H9 (cell line): ENCODE results near the gene CNNM3. TPM values are rescaled to one million over a fixed set of nuclear protein-coding genes. Genes with fewer than 3 reads are reported as not detected.
A peak's percentile ranks its signal among the peaks of the same experiment; 100 is the strongest.

Experiments
- DNase-seq: peaks from one replicate; pipeline ENCODE4 v3.0.0-alpha.2; 2017
- H2AFZ ChIP-seq: one replicate; pipeline ENCODE4 v1.6.1; 2013; ENCODE audit warnings: mild to moderate bottlenecking, low read length, control low read depth, moderate library complexity
- H2AK5ac ChIP-seq: 2 replicates; pipeline ENCODE4 v1.6.1; 2013; ENCODE audit warnings: low read length, control low read depth, mixed read lengths; ENCODE audit not compliant: insufficient read length
- H2BK120ac ChIP-seq: one replicate; pipeline ENCODE4 v1.6.1; 2013; ENCODE audit warnings: low read depth, mild to moderate bottlenecking, low read length, control low read depth, inconsistent platforms; ENCODE audit not compliant: poor library complexity, severe bottlenecking
- H2BK12ac ChIP-seq: 2 replicates; pipeline ENCODE4 v1.6.1; 2013; ENCODE audit warnings: low read length, control low read depth, mixed read lengths, low read depth; ENCODE audit not compliant: insufficient read length
- H2BK15ac ChIP-seq: 2 replicates; pipeline ENCODE4 v1.6.1; 2013; ENCODE audit warnings: low read depth, low read length, control low read depth
- H2BK20ac ChIP-seq: one replicate; pipeline ENCODE4 v1.6.1; 2013; ENCODE audit warnings: low read depth, mild to moderate bottlenecking, low read length, control low read depth, inconsistent platforms; ENCODE audit not compliant: poor library complexity, severe bottlenecking
- H2BK5ac ChIP-seq: 2 replicates; pipeline ENCODE4 v1.6.1; 2013; ENCODE audit warnings: low read length, control low read depth, mixed read lengths; ENCODE audit not compliant: insufficient read length
- H3K14ac ChIP-seq: 2 replicates; pipeline ENCODE4 v1.6.1; 2013; ENCODE audit warnings: low read length, control low read depth; ENCODE audit not compliant: insufficient read depth
- H3K18ac ChIP-seq: 2 replicates; pipeline ENCODE4 v1.6.1; 2013; ENCODE audit warnings: low read depth, mild to moderate bottlenecking, mixed read lengths, low read length, control low read depth; ENCODE audit not compliant: insufficient read length
- H3K23ac ChIP-seq: 2 replicates; pipeline ENCODE4 v1.6.1; 2013; ENCODE audit warnings: low read length, control low read depth, mixed read lengths, low read depth; ENCODE audit not compliant: insufficient read length
- H3K23me2 ChIP-seq: 2 replicates; pipeline ENCODE4 v1.6.1; 2013; ENCODE audit warnings: low read depth, mild to moderate bottlenecking, mixed read lengths, low read length, control low read depth; ENCODE audit not compliant: insufficient read length, poor library complexity, severe bottlenecking
- H3K27ac ChIP-seq: 2 replicates; pipeline ENCODE4 v1.5.1; 2013; ENCODE audit warnings: low read length, control low read depth, mixed read lengths, low read depth; ENCODE audit not compliant: insufficient read length
- H3K27me3 ChIP-seq: 2 replicates; pipeline ENCODE4 v1.6.1; 2013; ENCODE audit warnings: low read length, control low read depth, inconsistent platforms; ENCODE audit not compliant: insufficient read depth
- H3K4ac ChIP-seq: 2 replicates; pipeline ENCODE4 v1.6.1; 2013; ENCODE audit warnings: low read depth, mild to moderate bottlenecking, control low read depth, inconsistent platforms, low read length, moderate library complexity
- H3K4me1 ChIP-seq: 2 replicates; pipeline ENCODE4 v1.6.1; 2013; ENCODE audit warnings: low read length, control low read depth, inconsistent platforms; ENCODE audit not compliant: insufficient read depth
- H3K4me2 ChIP-seq: 2 replicates; pipeline ENCODE4 v1.6.1; 2013; ENCODE audit warnings: low read length, control low read depth, mixed read lengths; ENCODE audit not compliant: insufficient read length, insufficient read depth
- H3K56ac ChIP-seq: 2 replicates; pipeline ENCODE4 v1.6.1; 2013; ENCODE audit warnings: low read depth, mild to moderate bottlenecking, mixed read lengths, low read length, control low read depth; ENCODE audit not compliant: insufficient read length
- H3K79me1 ChIP-seq: 2 replicates; pipeline ENCODE4 v1.6.1; 2013; ENCODE audit warnings: low read depth, mild to moderate bottlenecking, moderate library complexity, low read length, control low read depth, inconsistent platforms; ENCODE audit not compliant: insufficient read depth, poor library complexity, severe bottlenecking
- H3K79me2 ChIP-seq: 2 replicates; pipeline ENCODE4 v1.6.1; 2013; ENCODE audit warnings: low read length, control low read depth, inconsistent platforms; ENCODE audit not compliant: insufficient read depth
- H3K9ac ChIP-seq: 2 replicates; pipeline ENCODE4 v1.6.1; 2013; ENCODE audit warnings: low read length, control low read depth, mixed read lengths; ENCODE audit not compliant: insufficient read length; ENCODE audit errors: extremely low read depth
- H3K9me3 ChIP-seq: one replicate; pipeline ENCODE4 v1.6.1; 2013; ENCODE audit warnings: low read depth, low read length, inconsistent platforms; ENCODE audit not compliant: control insufficient read depth
- H3T11ph ChIP-seq: one replicate; pipeline ENCODE4 v1.6.1; 2013; ENCODE audit warnings: mild to moderate bottlenecking, low read length, control low read depth, inconsistent platforms
- H4K20me1 ChIP-seq: one replicate; pipeline ENCODE4 v1.6.1; 2013; ENCODE audit not compliant: control insufficient read depth, insufficient read length, insufficient read depth
- H4K5ac ChIP-seq: 2 replicates; pipeline ENCODE4 v1.6.1; 2013; ENCODE audit warnings: low read depth, mild to moderate bottlenecking, mixed read lengths, low read length, control low read depth; ENCODE audit not compliant: insufficient read length
- H4K8ac ChIP-seq: replicated peaks from 2 replicates; pipeline ENCODE4 v1.6.1; 2013; ENCODE audit warnings: low read length, control low read depth, mixed read lengths, low read depth; ENCODE audit not compliant: insufficient read length
- H4K91ac ChIP-seq: 2 replicates; pipeline ENCODE4 v1.6.1; 2013; ENCODE audit warnings: low read depth, mild to moderate bottlenecking, moderate library complexity, mixed read lengths, low read length, control low read depth; ENCODE audit not compliant: insufficient read length
- H3K27ac Mint-ChIP-seq, 3 experiments: 2 replicates in 2 of 3; 3 replicates in 1 of 3; pipeline ENCODE4 v1.8.0; 2020 to 2021; ENCODE audit warnings: mixed read lengths in 3 of 3, mild to moderate bottlenecking in 1 of 3, moderate library complexity in 1 of 3
- H3K27me3 Mint-ChIP-seq: 2 replicates; pipeline ENCODE4 v1.8.0; 2021; ENCODE audit warnings: low read depth, mild to moderate bottlenecking, moderate library complexity, mixed read lengths
- H3K36me3 Mint-ChIP-seq, 3 experiments: 2 replicates in 2 of 3; 3 replicates in 1 of 3; pipeline ENCODE4 v1.8.0; 2020 to 2021; ENCODE audit warnings: low read depth in 3 of 3, mixed read lengths in 3 of 3; ENCODE audit not compliant: insufficient read depth in 1 of 3
- H3K4me1 Mint-ChIP-seq, 2 experiments: 2 replicates each; pipeline ENCODE4 v1.8.0; 2020; ENCODE audit warnings: mixed read lengths in 2 of 2
- H3K4me3 Mint-ChIP-seq, 2 experiments: 2 replicates in 1 of 2; 3 replicates in 1 of 2; pipeline ENCODE4 v1.8.0; 2020 to 2021; ENCODE audit warnings: mild to moderate bottlenecking in 2 of 2, mixed read lengths in 2 of 2, moderate library complexity in 1 of 2
- H3K9me3 Mint-ChIP-seq, 2 experiments: 2 replicates in 1 of 2; 3 replicates in 1 of 2; pipeline ENCODE4 v1.8.0; 2020; ENCODE audit warnings: mild to moderate bottlenecking in 2 of 2, mixed read lengths in 2 of 2, moderate library complexity in 1 of 2
- CTCF ChIP-seq: fragments of 200-600 bp; sonication (generic); conservative IDR thresholded peaks from 3 replicates; pipeline ENCODE4 v1.8.0; 2021; ENCODE audit warnings: antibody characterized with exemption, mild to moderate bottlenecking
- WGBS: extraction: QIAGEN DNeasy Blood & Tissue Kit; methylation state at CpG from one replicate; pipeline ENCODE4 v1.1.7; 2013; ENCODE audit warnings: missing lambda C conversion rate, low lambda C conversion rate, mixed read lengths; ENCODE audit not compliant: insufficient read length; ENCODE audit errors: extremely low coverage; 5-methylcytosine and 5-hydroxymethylcytosine counted together
- total RNA-seq: library from RNA; stranded (reverse); gene quantifications from 2 replicates; pipeline ENCODE4 v1.2.1, GENCODE V29; 2021

The CNNM3 gene
- total RNA-seq, 1 experiment from 2014 or later = 25.0 TPM

- no peaks in the 10 kb centered on the region for H3K4me1 ChIP-seq
- H3K23me2 ChIP-seq = no peaks in the 10 kb centered on the region
- H2BK15ac ChIP-seq = no peak overlapping the region
- Mint-ChIP-seq H3K27ac (0 out of 7 replicates have a peak overlapping the region, but pooled peaks of 2 of the 3 experiments have one; percentile 51 to 64), H3K27me3 (no peaks in the 10 kb centered on the region; the same call in none of the 2 replicates), H3K4me3 (no peak overlapping the region; a peak in 1 of 5 replicates), H3K4me1 (peaks cover 0 to 9% of the 10 kb centered on the region in 2 experiments; a peak in 2 of 4 replicates), H3K36me3 (peaks cover 4 to 19% (median 4%) of the 10 kb centered on the region in 3 experiments; a peak in 4 of 7 replicates), H3K9me3 (no peaks in the 10 kb centered on the region)
- no peak overlapping the region for H4K5ac ChIP-seq
- no peak overlapping the region for H3K9ac ChIP-seq
- no peak overlapping the region for H3K18ac ChIP-seq
- H4K20me1 ChIP-seq = no peaks in the 10 kb centered on the region
- H4K8ac ChIP-seq = no peak overlapping the region
- H3K27me3 ChIP-seq = no peaks in the 10 kb centered on the region
- no peaks in the 10 kb centered on the region for H3K9me3 ChIP-seq
- no peaks in the 10 kb centered on the region for H3K79me1 ChIP-seq
- H3K79me2 ChIP-seq = no peaks in the 10 kb centered on the region
- H2AK5ac ChIP-seq = no peak overlapping the region
- no peak overlapping the region for H3K56ac ChIP-seq
- no peak overlapping the region for H3K23ac ChIP-seq
- no peak overlapping the region for H4K91ac ChIP-seq
- H2BK12ac ChIP-seq = no peak overlapping the region
- H3K4ac ChIP-seq = no peak overlapping the region
- H3K14ac ChIP-seq = no peak overlapping the region
- DNase-seq = no peak
- no peak overlapping the region for H2BK120ac ChIP-seq
- TF ChIP-seq CTCF = no peak
- H3K27ac ChIP-seq = no peak overlapping the region
- H2BK20ac ChIP-seq = no peak overlapping the region
- no peak overlapping the region for H3K4me2 ChIP-seq
- H3T11ph ChIP-seq = no peak overlapping the region
- no peak overlapping the region for H2AFZ ChIP-seq
- no CpG with 5 or more reads among the region's 37 CpGs for WGBS
- no peak overlapping the region for H2BK5ac ChIP-seq
Observed at GRCh38 chr2:96839875-96840850, 24.1 kb downstream of the CNNM3 start.
